ENCODE results near the gene ZNF385B.

ZNF385B gene

DNA sequence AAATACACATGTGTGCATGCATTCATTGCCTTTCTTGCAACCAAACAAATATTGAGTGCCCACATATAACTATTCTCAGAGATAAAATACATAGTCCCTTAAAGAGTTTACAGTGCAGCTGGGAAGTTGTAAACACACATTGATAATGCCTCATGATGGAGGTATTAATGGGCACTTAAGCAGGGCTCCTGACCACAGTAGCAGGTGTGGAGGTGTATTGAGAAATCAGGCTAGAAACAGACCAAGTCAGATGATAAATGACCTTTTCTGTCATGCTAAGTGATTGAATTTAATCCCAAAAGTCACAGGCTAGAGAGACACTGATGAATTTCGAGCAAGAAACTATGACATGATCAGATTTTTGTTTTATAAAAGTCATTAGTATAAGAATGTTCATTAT is 157.7 kb downstream of the ZNF385B start:
- Histone ChIP-seq H3K4ac (ENCODE audit: low read depth in 1 of 2, low read length in 2 of 2) (no peak overlapping the region), H4K91ac (ENCODE audit: low read length) (no peak overlapping the region), H3K36me3 (ENCODE audit: control insufficient read depth in 1 of 2, insufficient read depth in 2 of 2, low read depth in 1 of 2, low read length in 2 of 2) (no peaks in the 10 kb centered on the region), H3K9me3 (ENCODE audit: control insufficient read depth, low read length) (no peaks in the 10 kb centered on the region), H3K14ac (ENCODE audit: low read length in 2 of 2) (no peak overlapping the region), H3K18ac (ENCODE audit: low read depth in 1 of 2, low read length in 2 of 2) (no peak overlapping the region), H2AK5ac (ENCODE audit: low read length, severe bottlenecking) (no peak overlapping the region), H2BK120ac (ENCODE audit: low read depth, low read length) (no peak overlapping the region), H3K4me3 (ENCODE audit: insufficient read depth in 1 of 2, low read depth in 1 of 2, low read length in 2 of 2) (no peak overlapping the region), H3K4me2 (ENCODE audit: low read length, poor library complexity, severe bottlenecking) (no peak overlapping the region), H3K27ac (ENCODE audit: low read length, poor library complexity, severe bottlenecking) (no peak overlapping the region), H3K4me1 (ENCODE audit: control insufficient read depth, insufficient read depth, low read depth, low read length) (no peaks in the 10 kb centered on the region), H3K27me3 (ENCODE audit: control insufficient read depth in 1 of 2, insufficient read depth in 1 of 2, low read length in 2 of 2) (peaks cover 0 to 7% of the 10 kb centered on the region in 2 experiments), H3K23ac (ENCODE audit: low read length in 2 of 2) (no peak overlapping the region), H2BK5ac (ENCODE audit: low read depth, low read length, poor library complexity, severe bottlenecking) (no peak overlapping the region), H3K9ac (ENCODE audit: low read length) (no peak overlapping the region), H2BK15ac (ENCODE audit: low read depth, poor library complexity, severe bottlenecking) (no peak overlapping the region), H2BK12ac (ENCODE audit: low read length in 2 of 2) (no peak overlapping the region), H4K8ac (ENCODE audit: low read length) (no peak overlapping the region), H2AFZ (ENCODE audit: low read depth, low read length) (no peak overlapping the region), H3K79me1 (replicated peaks; ENCODE audit: low read length, poor library complexity, severe bottlenecking) (no peaks in the 10 kb centered on the region)
- no peak for DNase-seq
- no CpG with 5 or more reads among the region's 1 CpG for WGBS

- H2AK5ac ChIP-seq (ENCODE audit: low read length, severe bottlenecking), result no peak overlapping the region
- no peak for DNase-seq
- no peak overlapping the region for H2BK15ac ChIP-seq (ENCODE audit: low read depth, poor library complexity, severe bottlenecking)
- H3K23ac ChIP-seq (ENCODE audit: low read length in 2 of 2), result no peak overlapping the region
- no peak overlapping the region for H2BK120ac ChIP-seq (ENCODE audit: low read depth, low read length)
- no peaks in the 10 kb centered on the region for H3K4me1 ChIP-seq (ENCODE audit: control insufficient read depth, insufficient read depth, low read depth, low read length)
- no peak overlapping the region for H3K14ac ChIP-seq (ENCODE audit: low read length in 2 of 2)
- H3K9me3 ChIP-seq (ENCODE audit: control insufficient read depth, low read length), result no peaks in the 10 kb centered on the region
- peaks cover 0 to 7% of the 10 kb centered on the region in 2 experiments for H3K27me3 ChIP-seq (ENCODE audit: control insufficient read depth in 1 of 2, insufficient read depth in 1 of 2, low read length in 2 of 2)
- H3K9ac ChIP-seq (ENCODE audit: low read length), result no peak overlapping the region
- H2BK5ac ChIP-seq (ENCODE audit: low read depth, low read length, poor library complexity, severe bottlenecking), result no peak overlapping the region
- H3K4ac ChIP-seq (ENCODE audit: low read depth in 1 of 2, low read length in 2 of 2), result no peak overlapping the region
- no peak overlapping the region for H3K18ac ChIP-seq (ENCODE audit: low read depth in 1 of 2, low read length in 2 of 2)
- no peak overlapping the region for H4K91ac ChIP-seq (ENCODE audit: low read length)
- 53% methylated on average over 1 of the region's 1 CpG for WGBS
- no peak overlapping the region for H3K27ac ChIP-seq (ENCODE audit: low read length, poor library complexity, severe bottlenecking)
- H3K4me2 ChIP-seq (ENCODE audit: low read length, poor library complexity, severe bottlenecking), result no peak overlapping the region
- H3K79me1 ChIP-seq (replicated peaks; ENCODE audit: low read length, poor library complexity, severe bottlenecking), result no peaks in the 10 kb centered on the region
- H3K36me3 ChIP-seq (ENCODE audit: control insufficient read depth in 1 of 2, insufficient read depth in 2 of 2, low read depth in 1 of 2, low read length in 2 of 2), result no peaks in the 10 kb centered on the region
- no peak overlapping the region for H4K8ac ChIP-seq (ENCODE audit: low read length)
- H2AFZ ChIP-seq (ENCODE audit: low read depth, low read length), result no peak overlapping the region
- H3K4me3 ChIP-seq (ENCODE audit: insufficient read depth in 1 of 2, low read depth in 1 of 2, low read length in 2 of 2), result no peak overlapping the region
- no peak overlapping the region for H2BK12ac ChIP-seq (ENCODE audit: low read length in 2 of 2)
Observed at GRCh38 chr2:179702912-179703311, 158.5 kb downstream of the ZNF385B start.

DNA sequence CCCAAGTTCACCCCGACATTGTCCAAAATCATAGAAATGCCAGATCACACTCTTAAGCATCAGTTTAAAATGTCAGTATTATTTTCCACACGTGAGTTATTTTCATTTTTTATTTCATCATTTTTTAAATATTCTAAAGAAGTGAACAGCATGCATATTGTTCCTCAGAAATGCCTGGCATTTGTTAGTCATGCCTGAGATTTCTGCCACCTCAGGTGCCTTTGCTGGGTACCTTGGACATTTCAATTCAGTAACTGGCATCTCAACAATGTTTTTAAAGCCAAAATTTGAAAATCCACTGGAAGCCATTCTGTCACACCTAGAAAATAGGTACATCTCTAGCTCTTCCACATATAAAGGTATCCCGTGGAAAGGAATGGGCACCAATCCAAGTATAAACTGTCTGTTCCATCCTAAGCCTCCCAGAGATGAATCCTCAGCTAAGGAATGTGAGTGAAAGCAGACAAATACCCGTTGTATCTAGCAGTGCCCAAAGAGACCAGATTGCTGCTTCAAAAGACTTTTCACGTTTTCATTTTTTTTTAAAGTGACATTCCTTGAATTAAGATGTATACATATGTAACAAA is 159.8 kb downstream of the ZNF385B start:
- H2BK15ac ChIP-seq (ENCODE audit: low read depth, poor library complexity, severe bottlenecking), result no peak overlapping the region
- peaks cover 0 to 5% of the 10 kb centered on the region in 2 experiments for H3K27me3 ChIP-seq (ENCODE audit: control insufficient read depth in 1 of 2, insufficient read depth in 1 of 2, low read length in 2 of 2)
- H3K18ac ChIP-seq (ENCODE audit: low read depth in 1 of 2, low read length in 2 of 2), result no peak overlapping the region
- H3K4me1 ChIP-seq (ENCODE audit: control insufficient read depth, insufficient read depth, low read depth, low read length), result no peaks in the 10 kb centered on the region
- H3K14ac ChIP-seq (ENCODE audit: low read length in 2 of 2), result no peak overlapping the region
- H2AFZ ChIP-seq (ENCODE audit: low read depth, low read length), result no peak overlapping the region
- no peaks in the 10 kb centered on the region for H3K79me1 ChIP-seq (replicated peaks; ENCODE audit: low read length, poor library complexity, severe bottlenecking)
- no peak overlapping the region for H2BK12ac ChIP-seq (ENCODE audit: low read length in 2 of 2)
- H3K4ac ChIP-seq (ENCODE audit: low read depth in 1 of 2, low read length in 2 of 2), result no peak overlapping the region
- no peak overlapping the region for H3K23ac ChIP-seq (ENCODE audit: low read length in 2 of 2)
- H2AK5ac ChIP-seq (ENCODE audit: low read length, severe bottlenecking), result no peak overlapping the region
- 90% methylated on average over 2 of the region's 5 CpGs for WGBS
- no peaks in the 10 kb centered on the region for H3K9me3 ChIP-seq (ENCODE audit: control insufficient read depth, low read length)
- H3K36me3 ChIP-seq (ENCODE audit: control insufficient read depth in 1 of 2, insufficient read depth in 2 of 2, low read depth in 1 of 2, low read length in 2 of 2), result no peaks in the 10 kb centered on the region
- no peak overlapping the region for H3K9ac ChIP-seq (ENCODE audit: low read length)
- H2BK120ac ChIP-seq (ENCODE audit: low read depth, low read length), result no peak overlapping the region
- no peak overlapping the region for H3K4me2 ChIP-seq (ENCODE audit: low read length, poor library complexity, severe bottlenecking)
- H4K91ac ChIP-seq (ENCODE audit: low read length), result no peak overlapping the region
- no peak overlapping the region for H4K8ac ChIP-seq (ENCODE audit: low read length)
- peak overlapping the region; percentile 44 for H2BK5ac ChIP-seq (ENCODE audit: low read depth, low read length, poor library complexity, severe bottlenecking)
- no peak for DNase-seq
- no peak overlapping the region for H3K4me3 ChIP-seq (ENCODE audit: insufficient read depth in 1 of 2, low read depth in 1 of 2, low read length in 2 of 2)
- H3K27ac ChIP-seq (ENCODE audit: low read length, poor library complexity, severe bottlenecking), result peak overlapping the region; percentile 39

GRCh38 chr2:179695486-179695885 is 165.9 kb downstream of the ZNF385B start:
- H2BK120ac ChIP-seq (ENCODE audit: low read depth, low read length), result no peak overlapping the region
- H3K23ac ChIP-seq (ENCODE audit: low read length in 2 of 2), result no peak overlapping the region

More at GRCh38 chr2:179695486-179695885, 165.9 kb downstream of the ZNF385B start:
- Histone ChIP-seq H3K36me3 (ENCODE audit: control insufficient read depth in 1 of 2, insufficient read depth in 2 of 2, low read depth in 1 of 2, low read length in 2 of 2) (no peaks in the 10 kb centered on the region), H2BK15ac (ENCODE audit: low read depth, poor library complexity, severe bottlenecking) (no peak overlapping the region), H2BK12ac (ENCODE audit: low read length in 2 of 2) (no peak overlapping the region), H3K18ac (ENCODE audit: low read depth in 1 of 2, low read length in 2 of 2) (no peak overlapping the region), H3K9ac (ENCODE audit: low read length) (no peak overlapping the region), H3K79me1 (replicated peaks; ENCODE audit: low read length, poor library complexity, severe bottlenecking) (no peaks in the 10 kb centered on the region), H3K27ac (ENCODE audit: low read length, poor library complexity, severe bottlenecking) (no peak overlapping the region), H3K4ac (ENCODE audit: low read depth in 1 of 2, low read length in 2 of 2) (no peak overlapping the region), H2AK5ac (ENCODE audit: low read length, severe bottlenecking) (no peak overlapping the region), H4K8ac (ENCODE audit: low read length) (no peak overlapping the region), H3K4me1 (ENCODE audit: control insufficient read depth, insufficient read depth, low read depth, low read length) (peaks cover 2% of the 10 kb centered on the region), H3K4me2 (ENCODE audit: low read length, poor library complexity, severe bottlenecking) (no peak overlapping the region), H2AFZ (ENCODE audit: low read depth, low read length) (no peak overlapping the region), H3K4me3 (ENCODE audit: insufficient read depth in 1 of 2, low read depth in 1 of 2, low read length in 2 of 2) (no peak overlapping the region), H2BK5ac (ENCODE audit: low read depth, low read length, poor library complexity, severe bottlenecking) (no peak overlapping the region), H3K9me3 (ENCODE audit: control insufficient read depth, low read length) (no peaks in the 10 kb centered on the region), H3K27me3 (ENCODE audit: control insufficient read depth in 1 of 2, insufficient read depth in 1 of 2, low read length in 2 of 2) (no peaks in the 10 kb centered on the region), H3K14ac (ENCODE audit: low read length in 2 of 2) (no peak overlapping the region), H4K91ac (ENCODE audit: low read length) (no peak overlapping the region)
- 100% methylated on average over 1 of the region's 1 CpG for WGBS
- DNase-seq, result no peak
